Tibial nerve (tissue), 4 donors: ENCODE results near the gene CNIH3. TPM values are rescaled to one million over a fixed set of nuclear protein-coding genes. Genes with fewer than 3 reads are reported as not detected.
A peak's percentile ranks its signal among the peaks of the same experiment; 100 is the strongest.

ENCODE experiments used
- DNase-seq, 2 donors: peaks; one replicate each; pipeline ENCODE4 v3.0.0-alpha.2; 2019; ENCODE audit warnings: low spot score in 2 of 2
- H3K27ac ChIP-seq, 4 donors: fragments of 200-600 bp; sonication (generic) in 3 of 4; one replicate each; pipeline ENCODE4 v1.5.1; 2017 to 2019; ENCODE audit warnings: mild to moderate bottlenecking in 1 of 4
- H3K27me3 ChIP-seq, 2 donors: fragments of 200-600 bp; sonication (generic) in 1 of 2; one replicate each; pipeline versions ENCODE4 v1.5.1 to v1.6.0; 2017 to 2019
- H3K36me3 ChIP-seq, 3 donors: fragments of 200-600 bp; sonication (generic); one replicate each; pipeline ENCODE4 v1.5.1; 2018 to 2019
- H3K4me1 ChIP-seq, 4 donors: fragments of 200-600 bp; sonication (generic) in 3 of 4; one replicate each; pipeline ENCODE4 v1.5.1; 2017 to 2019
- H3K4me3 ChIP-seq, 4 donors: fragments of 200-600 bp; sonication (generic) in 3 of 4; one replicate each; pipeline ENCODE4 v1.5.1; 2017 to 2019; ENCODE audit warnings: mild to moderate bottlenecking in 1 of 4, moderate library complexity in 1 of 4
- H3K9me3 ChIP-seq, 4 donors: fragments of 200-600 bp; sonication (generic) in 3 of 4; one replicate each; pipeline ENCODE4 v1.5.1; 2017 to 2019
- CTCF ChIP-seq, 5 experiments: fragments of 200-600 bp in 3 of 5; fragments of 450-650 bp in 2 of 5; sonication (generic) in 3 of 5; IDR thresholded peaks; one replicate each; pipeline ENCODE4 v1.5.1; 2016 to 2019; ENCODE audit warnings: antibody characterized with exemption in 5 of 5, mild to moderate bottlenecking in 3 of 5, moderate library complexity in 2 of 5
- EP300 ChIP-seq, 2 donors: sonication (generic); formaldehyde crosslinking; IDR thresholded peaks; one replicate each; pipeline ENCODE4 v1.6.1; 2017; ENCODE audit warnings: antibody characterized with exemption in 2 of 2, mild to moderate bottlenecking in 1 of 2
- POLR2A ChIP-seq, 2 donors: fragments of 450-650 bp; IDR thresholded peaks; one replicate each; pipeline ENCODE4 v1.6.1; 2017; ENCODE audit warnings: antibody characterized with exemption in 2 of 2, mild to moderate bottlenecking in 2 of 2, moderate library complexity in 2 of 2
- WGBS, 2 donors: methylation state at CpG; one replicate each; pipeline ENCODE4 v1.1.5; 2018; 5-methylcytosine and 5-hydroxymethylcytosine counted together
- total RNA-seq, 4 donors: library from RNA; depleted of rRNA; stranded (reverse); fragments of >200 nt; gene quantifications; one replicate each; pipeline ENCODE4 v1.1.0, GENCODE V29; 2016

CNIH3 gene
- total RNA-seq, 4 donors from 2014 or later: 1.8 to 7.6 (median 4.7) TPM

GRCh38 chr1:224616756-224617409 is 766 bp downstream of the CNIH3 start:
- peak overlapping the region; percentile 25 to 58 (median 44) for H3K4me3 ChIP-seq
- WGBS, 2 donors: 4% methylated on average over 35 to 52 of the region's 52 CpGs

GRCh38 chr1:224617410-224618355 is 1.6 kb downstream of the CNIH3 start:
- TF ChIP-seq POLR2A (IDR thresholded peaks at IDR 0.05) (no peak), EP300 (IDR thresholded peaks at IDR 0.05) (no peak), CTCF (IDR thresholded peaks at IDR 0.05) (no peak)
- H3K9me3 ChIP-seq: no peaks in the 10 kb centered on the region
- H3K36me3 ChIP-seq: no peaks in the 10 kb centered on the region
- peak overlapping the region; percentile 25 to 58 (median 44) for H3K4me3 ChIP-seq
- no peak overlapping the region for H3K27ac ChIP-seq
- WGBS, 2 donors: 3% methylated on average over 46 to 51 of the region's 55 CpGs
- peaks cover 0 to 28% (median 16%) of the 10 kb centered on the region in 4 donors for H3K4me1 ChIP-seq
- no peak for DNase-seq
- H3K27me3 ChIP-seq: peaks cover 0 to 49% of the 10 kb centered on the region in 2 donors

More at GRCh38 chr1:224616756-224617409, 766 bp downstream of the CNIH3 start:
- Histone ChIP-seq H3K27ac (no peak overlapping the region), H3K9me3 (no peaks in the 10 kb centered on the region), H3K27me3 (peaks cover 0 to 49% of the 10 kb centered on the region in 2 donors), H3K4me1 (peaks cover 0 to 28% (median 16%) of the 10 kb centered on the region in 4 donors), H3K36me3 (no peaks in the 10 kb centered on the region)
- TF ChIP-seq EP300 (IDR thresholded peaks at IDR 0.05): no peak
- no peak for TF ChIP-seq POLR2A (IDR thresholded peaks at IDR 0.05)
- no peak for TF ChIP-seq CTCF (IDR thresholded peaks at IDR 0.05)
- DNase-seq: no peak

GRCh38 chr1:224619209-224619608 is 3.1 kb downstream of the CNIH3 start:
- no peak for DNase-seq
- 75 to 78% methylated on average over 4 of the region's 4 CpGs for WGBS, 2 donors
- Histone ChIP-seq H3K4me1 (peaks cover 0 to 28% (median 16%) of the 10 kb centered on the region in 4 donors), H3K27ac (no peak overlapping the region), H3K4me3 (no peak overlapping the region), H3K27me3 (peaks cover 0 to 49% of the 10 kb centered on the region in 2 donors), H3K9me3 (no peaks in the 10 kb centered on the region), H3K36me3 (no peaks in the 10 kb centered on the region)
- TF ChIP-seq EP300 (IDR thresholded peaks at IDR 0.05) (no peak), POLR2A (IDR thresholded peaks at IDR 0.05) (no peak), CTCF (IDR thresholded peaks at IDR 0.05) (no peak)

GRCh38 chr1:224620105-224620504 is 4.0 kb downstream of the CNIH3 start:
- TF ChIP-seq POLR2A (IDR thresholded peaks at IDR 0.05) (no peak), CTCF (IDR thresholded peaks at IDR 0.05) (no peak), EP300 (IDR thresholded peaks at IDR 0.05) (no peak)
- no peaks in the 10 kb centered on the region for H3K9me3 ChIP-seq
- 94 to 100% methylated on average over 2 of the region's 2 CpGs for WGBS, 2 donors
- H3K27ac ChIP-seq: no peak overlapping the region
- DNase-seq: no peak
- H3K4me1 ChIP-seq: peaks cover 0 to 28% (median 16%) of the 10 kb centered on the region in 4 donors
- no peaks in the 10 kb centered on the region for H3K36me3 ChIP-seq
- H3K27me3 ChIP-seq: peaks cover 0 to 41% of the 10 kb centered on the region in 2 donors
- H3K4me3 ChIP-seq: no peak overlapping the region
